ENCODE results near the gene CDYL2.

- TF ChIP-seq CTCF (IDR thresholded peaks at IDR 0.05) (no peak), POLR2A (IDR thresholded peaks at IDR 0.05) (no peak)
Observed at GRCh38 chr16:80596507-80597207, 207.7 kb downstream of the CDYL2 start.
